NCI-H510A treated with DMSO at 0.1 percent for 48 hours (cell line): ENCODE data around the gene MYB.

ENCODE experiments used
- DNase-seq: peaks from one replicate; lab custom pipeline; 2025; lab: John Stamatoyannopoulos, UW

MYB gene

GRCh38 chr6:135251498-135252441 lies 70.7 kb downstream of the MYB start:
- DNase-seq, result peak; percentile 78

- no peak for DNase-seq
Measured at GRCh38 chr6:135254471-135254870, 73.4 kb downstream of the MYB start.

- DNase-seq, result no peak
Measured at GRCh38 chr6:135256866-135257265, 75.8 kb downstream of the MYB start.

GRCh38 chr6:135257631-135258405 lies 76.7 kb downstream of the MYB start:
- no peak for DNase-seq

- DNase-seq, result no peak
Measured at GRCh38 chr6:135258970-135259369, 77.9 kb downstream of the MYB start.

GRCh38 chr6:135260612-135261011 lies 79.5 kb downstream of the MYB start:
- no peak for DNase-seq

GRCh38 chr6:135261872-135262725 lies 81.0 kb downstream of the MYB start:
- DNase-seq, result no peak

- no peak for DNase-seq
Measured at GRCh38 chr6:135265278-135265677, 84.2 kb downstream of the MYB start.

- DNase-seq, result peak; percentile 58
Measured at GRCh38 chr6:135266675-135267074, 85.6 kb downstream of the MYB start.

- peak; percentile 82 for DNase-seq
Measured at GRCh38 chr6:135267085-135267484, 86.0 kb downstream of the MYB start.

GRCh38 chr6:135268263-135268662 lies 87.2 kb downstream of the MYB start:
- DNase-seq, result no peak

- DNase-seq, result no peak
Measured at GRCh38 chr6:135268740-135269139, 87.6 kb downstream of the MYB start.
